Stomach (tissue), 4 donors: ENCODE measurements around the gene RELN.

Source experiments
- POLR2A ChIP-seq, 4 donors: fragments of 450-650 bp; IDR thresholded peaks; one replicate each; pipeline ENCODE4 v1.6.1; 2016; ENCODE audit warnings: antibody characterized with exemption in 4 of 4, control low read depth in 2 of 4, mild to moderate bottlenecking in 1 of 4, moderate library complexity in 1 of 4
- TF ChIP-seq, protein P1 (sequence below), 7 experiments: fragments of 450-650 bp in 4 of 7; fragments of 200-600 bp in 3 of 7; sonication (generic) in 3 of 7; IDR thresholded peaks; one replicate each; pipeline ENCODE4 v1.5.1; 2016 to 2019; ENCODE audit warnings: antibody characterized with exemption in 7 of 7, control low read depth in 2 of 7, mild to moderate bottlenecking in 1 of 7

DNA sequence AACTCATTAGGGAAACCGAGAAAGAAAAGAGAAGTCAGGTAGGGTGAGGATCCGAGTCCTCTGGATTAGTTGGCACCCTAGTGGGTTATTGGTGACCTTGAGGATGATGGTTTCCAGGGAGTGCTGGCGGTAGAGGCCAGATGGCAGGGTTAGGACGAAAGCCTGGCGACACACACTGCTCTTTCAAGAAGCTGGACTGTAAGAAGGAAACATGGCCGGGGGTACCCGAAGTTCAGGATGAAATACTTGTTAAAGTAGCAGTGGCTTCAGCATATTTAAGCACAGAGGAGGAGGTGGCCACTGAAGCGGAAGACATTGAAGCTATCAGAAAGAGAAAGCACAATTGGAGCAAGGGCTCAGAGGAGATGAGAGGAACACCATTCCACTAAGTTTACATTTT is 224.6 kb downstream of the RELN start:
- TF ChIP-seq, protein P1, sequence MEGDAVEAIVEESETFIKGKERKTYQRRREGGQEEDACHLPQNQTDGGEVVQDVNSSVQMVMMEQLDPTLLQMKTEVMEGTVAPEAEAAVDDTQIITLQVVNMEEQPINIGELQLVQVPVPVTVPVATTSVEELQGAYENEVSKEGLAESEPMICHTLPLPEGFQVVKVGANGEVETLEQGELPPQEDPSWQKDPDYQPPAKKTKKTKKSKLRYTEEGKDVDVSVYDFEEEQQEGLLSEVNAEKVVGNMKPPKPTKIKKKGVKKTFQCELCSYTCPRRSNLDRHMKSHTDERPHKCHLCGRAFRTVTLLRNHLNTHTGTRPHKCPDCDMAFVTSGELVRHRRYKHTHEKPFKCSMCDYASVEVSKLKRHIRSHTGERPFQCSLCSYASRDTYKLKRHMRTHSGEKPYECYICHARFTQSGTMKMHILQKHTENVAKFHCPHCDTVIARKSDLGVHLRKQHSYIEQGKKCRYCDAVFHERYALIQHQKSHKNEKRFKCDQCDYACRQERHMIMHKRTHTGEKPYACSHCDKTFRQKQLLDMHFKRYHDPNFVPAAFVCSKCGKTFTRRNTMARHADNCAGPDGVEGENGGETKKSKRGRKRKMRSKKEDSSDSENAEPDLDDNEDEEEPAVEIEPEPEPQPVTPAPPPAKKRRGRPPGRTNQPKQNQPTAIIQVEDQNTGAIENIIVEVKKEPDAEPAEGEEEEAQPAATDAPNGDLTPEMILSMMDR (IDR thresholded peaks at IDR 0.05): no peak
- no peak for TF ChIP-seq POLR2A (IDR thresholded peaks at IDR 0.05)
